H1 (cell line): ENCODE measurements around the gene CYP2J2. TPM values are rescaled to one million over a fixed set of nuclear protein-coding genes. Genes with fewer than 3 reads are reported as not detected.
"Not testable (repeated sequence)": the region's sequence is repeated elsewhere in the genome, so short reads cannot be mapped to it uniquely, and the experiment has no call there.

Experiments
- CTCF ChIA-PET: fragments of 300-600 bp; sonication (Branson Sonifier 250); formaldehyde crosslinking; loops from one replicate; lab custom pipeline; 2021; ENCODE audit not compliant: partially characterized antibody; lab: Charles Lee
- POLR2A ChIA-PET: fragments of 300-600 bp; sonication (Branson Sonifier 250); formaldehyde crosslinking; loops from one replicate; lab custom pipeline; 2021; ENCODE audit warnings: inconsistent platforms; ENCODE audit not compliant: partially characterized antibody; lab: Charles Lee
- DNase-seq, 2 experiments: peaks; one replicate each; pipeline versions ENCODE4 v3.0.0 to v3.0.0-alpha.2; 2010 to 2022; ENCODE audit warnings: low spot score in 2 of 2, low read depth in 1 of 2, mixed read lengths in 1 of 2
- FAIRE-seq: peaks from 2 replicates; lab custom pipeline; 2011; peaks lifted over from hg19 to GRCh38; lab: Jason Lieb, UNC
- H2AFZ ChIP-seq: 2 replicates; pipeline ENCODE4 v1.8.1; 2012; ENCODE audit warnings: low read length, inconsistent platforms
- H2AK5ac ChIP-seq: 2 replicates; pipeline ENCODE4 v1.6.1; 2013; ENCODE audit warnings: low read depth, low read length
- H2BK120ac ChIP-seq: replicated peaks from 2 replicates; pipeline ENCODE3; 2013; ENCODE audit warnings: low read depth, low read length, inconsistent platforms
- H2BK12ac ChIP-seq: 2 replicates; pipeline ENCODE4 v1.6.1; 2013; ENCODE audit warnings: low read depth, low read length
- H2BK15ac ChIP-seq: 2 replicates; pipeline ENCODE4 v1.6.1; 2013; ENCODE audit warnings: low read length
- H2BK20ac ChIP-seq: 2 replicates; pipeline ENCODE4 v1.6.1; 2013; ENCODE audit warnings: low read length
- H2BK5ac ChIP-seq: 2 replicates; pipeline ENCODE4 v1.6.1; 2013; ENCODE audit warnings: low read depth, low read length
- H3K14ac ChIP-seq: 2 replicates; pipeline ENCODE4 v1.6.1; 2013; ENCODE audit warnings: inconsistent platforms; ENCODE audit not compliant: insufficient read length
- H3K18ac ChIP-seq: 2 replicates; pipeline ENCODE4 v1.6.1; 2013; ENCODE audit warnings: low read length; ENCODE audit errors: extremely low read depth
- H3K23ac ChIP-seq: 2 replicates; pipeline ENCODE4 v1.6.1; 2013; ENCODE audit warnings: inconsistent platforms; ENCODE audit not compliant: insufficient read length
- H3K23me2 ChIP-seq: 2 replicates; pipeline ENCODE4 v1.6.1; 2013; ENCODE audit warnings: low read depth, low read length
- H3K27ac ChIP-seq: 2 replicates; pipeline ENCODE4 v1.6.1; 2011; ENCODE audit warnings: low read depth, low read length, inconsistent platforms
- H3K27me3 ChIP-seq, 4 experiments: replicated peaks in 1 of 4; 1 replicate in 1 of 4; 2 replicates in 3 of 4; pipeline versions ENCODE4 v1.6.1 to v1.8.1; 2011 to 2013; ENCODE audit warnings: low read length in 3 of 4, mild to moderate bottlenecking in 3 of 4, inconsistent platforms in 2 of 4, mixed read lengths in 2 of 4, moderate library complexity in 1 of 4; ENCODE audit not compliant: control insufficient read depth in 3 of 4, insufficient read depth in 3 of 4; ENCODE audit errors: extremely low read depth in 1 of 4
- H3K36me3 ChIP-seq, 4 experiments: 2 replicates each; pipeline versions ENCODE4 v1.6.1 to v1.8.1; 2011 to 2013; ENCODE audit warnings: mild to moderate bottlenecking in 4 of 4, low read length in 3 of 4, moderate library complexity in 2 of 4, control low read depth in 1 of 4, inconsistent platforms in 1 of 4; ENCODE audit not compliant: insufficient read depth in 4 of 4, control insufficient read depth in 2 of 4
- H3K4ac ChIP-seq: replicated peaks from 2 replicates; pipeline ENCODE3; 2013; ENCODE audit warnings: low read length, low read depth, mixed read lengths, inconsistent platforms; ENCODE audit not compliant: insufficient read length
- H3K4me1 ChIP-seq, 4 experiments: replicated peaks in 1 of 4; 1 replicate in 1 of 4; 2 replicates in 3 of 4; pipeline versions ENCODE4 v1.6.1 to v1.8.1; 2011 to 2013; ENCODE audit warnings: low read length in 3 of 4, inconsistent platforms in 2 of 4, mixed read lengths in 1 of 4; ENCODE audit not compliant: insufficient read depth in 4 of 4, control insufficient read depth in 3 of 4
- H3K4me2 ChIP-seq, 2 experiments: 2 replicates each; pipeline versions ENCODE4 v1.6.1 to v1.8.1; 2011 to 2013; ENCODE audit warnings: low read depth in 2 of 2, low read length in 2 of 2, control low read depth in 1 of 2, inconsistent platforms in 1 of 2, mild to moderate bottlenecking in 1 of 2; ENCODE audit not compliant: insufficient read depth in 1 of 2
- H3K4me3 ChIP-seq, 4 experiments: fragments of 200-600, 300-600 bp in 1 of 4; sonication (generic), shearing (Covaris generic), sonication (Bioruptor Twin) in 1 of 4; 2 replicates each; pipeline versions ENCODE4 v1.5.1 to v1.8.1; 2011 to 2016; ENCODE audit warnings: low read length in 4 of 4, low read depth in 3 of 4, control low read depth in 2 of 4, inconsistent platforms in 2 of 4, mild to moderate bottlenecking in 2 of 4, mixed read lengths in 1 of 4, moderate library complexity in 1 of 4; ENCODE audit not compliant: insufficient read depth in 2 of 4; ENCODE audit errors: extremely low read depth in 1 of 4
- H3K56ac ChIP-seq: replicated peaks from 2 replicates; pipeline ENCODE3; 2013; ENCODE audit warnings: low read depth, mild to moderate bottlenecking, mixed read lengths, low read length, inconsistent platforms; ENCODE audit not compliant: insufficient read length
- H3K79me1 ChIP-seq: 2 replicates; pipeline ENCODE4 v1.6.1; 2013; ENCODE audit warnings: low read depth, low read length, control low read depth
- H3K79me2 ChIP-seq, 2 experiments: 2 replicates each; pipeline versions ENCODE4 v1.6.1 to v1.8.1; 2012 to 2013; ENCODE audit warnings: low read length in 2 of 2, mild to moderate bottlenecking in 2 of 2, inconsistent platforms in 1 of 2; ENCODE audit not compliant: insufficient read depth in 2 of 2, control insufficient read depth in 1 of 2
- H3K9ac ChIP-seq, 4 experiments: replicated peaks in 1 of 4; 1 replicate in 1 of 4; 2 replicates in 3 of 4; pipeline versions ENCODE4 v1.6.1 to v1.8.1; 2011 to 2013; ENCODE audit warnings: low read depth in 3 of 4, low read length in 3 of 4, control low read depth in 2 of 4, mild to moderate bottlenecking in 2 of 4, moderate library complexity in 2 of 4, inconsistent platforms in 1 of 4; ENCODE audit errors: extremely low read depth in 1 of 4
- H3K9me3 ChIP-seq, 2 experiments: 2 replicates each; pipeline versions ENCODE4 v1.6.1 to v1.8.1; 2012 to 2013; ENCODE audit warnings: mild to moderate bottlenecking in 2 of 2, moderate library complexity in 2 of 2, control low read depth in 1 of 2, inconsistent platforms in 1 of 2, low read depth in 1 of 2, low read length in 1 of 2, mixed read lengths in 1 of 2; ENCODE audit not compliant: insufficient read depth in 2 of 2
- H4K20me1 ChIP-seq, 2 experiments: replicated peaks in 1 of 2; 2 replicates each; pipeline versions ENCODE3 to v1.8.1; 2011 to 2013; ENCODE audit warnings: inconsistent platforms in 2 of 2, low read length in 2 of 2, mild to moderate bottlenecking in 1 of 2; ENCODE audit not compliant: insufficient read depth in 2 of 2, control insufficient read depth in 1 of 2
- H4K5ac ChIP-seq: 2 replicates; pipeline ENCODE4 v1.6.1; 2013; ENCODE audit warnings: low read length, low read depth, mixed read lengths, inconsistent platforms; ENCODE audit not compliant: insufficient read length
- H4K8ac ChIP-seq: 2 replicates; pipeline ENCODE4 v1.8.0; 2013; ENCODE audit warnings: mild to moderate bottlenecking, moderate library complexity, low read length, inconsistent platforms; ENCODE audit not compliant: insufficient read depth; ENCODE audit errors: extremely low read depth
- H4K91ac ChIP-seq: replicated peaks from 2 replicates; pipeline ENCODE3; 2013; ENCODE audit warnings: low read length, mixed read lengths, inconsistent platforms; ENCODE audit not compliant: insufficient read length
- WGBS, 2 experiments: shearing (Covaris generic) in 1 of 2; methylation state at CpG; one replicate each; pipeline versions ENCODE4 v1.1.6 to v1.1.7; 2013 to 2015; ENCODE audit warnings: low lambda C conversion rate in 2 of 2, mixed read lengths in 2 of 2, inconsistent platforms in 1 of 2, low coverage in 1 of 2, missing lambda C conversion rate in 1 of 2; ENCODE audit not compliant: insufficient replicate concordance in 2 of 2, insufficient coverage in 1 of 2, insufficient read length in 1 of 2; ENCODE audit errors: extremely low coverage in 1 of 2, missing lambda C conversion rate in 1 of 2; 5-methylcytosine and 5-hydroxymethylcytosine counted together
- polyA plus RNA-seq, 7 experiments: library from polyadenylated mRNA; depleted of rRNA in 3 of 7; stranded (reverse) in 5 of 7; unstranded in 2 of 7; fragments of >200 nt in 5 of 7; fragments of 200-250 nt in 2 of 7; gene quantifications; 1 replicate in 5 of 7; 2 replicates in 1 of 7; 4 replicates in 1 of 7; pipeline versions ENCODE4 v1.2.1 to v1.2.3, GENCODE V29; 2011 to 2013; ENCODE audit warnings: missing spikeins in 2 of 7, mixed read lengths in 2 of 7
- total RNA-seq: library from RNA; stranded (reverse); fragmentation: NEBNext Ultra II Directional; extraction: Animal tissue kit (Norgen Biotek cat#: 25700); gene quantifications from 2 replicates; pipeline ENCODE4 v1.2.1, GENCODE V29; 2021

CYP2J2 gene
- total and polyA plus RNA-seq, 2 of the 8 experiments (the other 6 are each of a cell fraction or from before 2014, with no cell fraction given): 0.59 to 2.1 TPM

- H2BK20ac ChIP-seq, H4K8ac ChIP-seq, H2AFZ ChIP-seq, DNase-seq, FAIRE-seq, CTCF ChIA-PET, H3K27me3 ChIP-seq, H4K5ac ChIP-seq, H3K14ac ChIP-seq, H2BK120ac ChIP-seq, H4K20me1 ChIP-seq, H3K36me3 ChIP-seq, H3K4me1 ChIP-seq, H2BK12ac ChIP-seq, H3K4me3 ChIP-seq, H3K9ac ChIP-seq, H3K18ac ChIP-seq, H3K56ac ChIP-seq, H3K4me2 ChIP-seq, H2BK15ac ChIP-seq, H4K91ac ChIP-seq, H3K4ac ChIP-seq, H2BK5ac ChIP-seq, H3K79me2 ChIP-seq, H2AK5ac ChIP-seq, POLR2A ChIA-PET, H3K9me3 ChIP-seq, H3K23ac ChIP-seq, H3K27ac ChIP-seq, H3K23me2 ChIP-seq, H3K79me1 ChIP-seq: not testable (repeated sequence)
- 86% methylated on average over 1 of the region's 1 CpG; no CpG with 5 or more reads in 1 of the 2 experiments for WGBS, 2 experiments
These were observed 71.3 kb downstream of the CYP2J2 start for GRCh38 chr1:59855297-59855696.
